Astrocyte of the hippocampus (primary cell): Measurements from ENCODE around the gene KLHL35.

Source experiments
- DNase-seq: peaks from one replicate; pipeline ENCODE4 v3.0.0; 2011; ENCODE audit warnings: low read depth, low spot score

The KLHL35 gene

GRCh38 chr11:75468534-75469340, 35.7 kb upstream of the KLHL35 start:
- peak; percentile 51 for DNase-seq

GRCh38 chr11:75467881-75468280, 34.9 kb upstream of the KLHL35 start:
- DNase-seq, result no peak

DNA sequence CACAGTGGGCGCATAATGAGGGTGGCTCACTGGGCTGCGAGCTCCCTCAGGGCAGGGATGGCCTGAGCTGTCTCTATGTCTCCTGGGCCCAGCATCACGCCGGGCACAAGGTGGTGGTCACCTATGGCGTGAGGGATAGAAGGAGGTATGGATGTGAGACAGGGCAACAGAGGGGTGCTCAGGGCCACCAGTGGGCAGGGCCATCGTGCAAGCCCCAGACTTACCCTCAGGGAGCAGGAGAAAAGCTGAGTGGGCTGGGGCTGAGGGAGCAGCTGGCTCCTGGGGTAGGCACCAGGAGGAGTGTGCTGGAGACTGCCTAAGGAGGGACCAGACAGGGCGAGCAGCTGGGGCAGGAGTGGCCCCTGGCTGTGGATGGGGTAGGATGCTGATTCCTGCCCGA, 34.3 kb upstream of the KLHL35 start:
- DNase-seq, result no peak

- peak; percentile 90 for DNase-seq
Measured at GRCh38 chr11:75465701-75466531, 32.9 kb upstream of the KLHL35 start.

DNA sequence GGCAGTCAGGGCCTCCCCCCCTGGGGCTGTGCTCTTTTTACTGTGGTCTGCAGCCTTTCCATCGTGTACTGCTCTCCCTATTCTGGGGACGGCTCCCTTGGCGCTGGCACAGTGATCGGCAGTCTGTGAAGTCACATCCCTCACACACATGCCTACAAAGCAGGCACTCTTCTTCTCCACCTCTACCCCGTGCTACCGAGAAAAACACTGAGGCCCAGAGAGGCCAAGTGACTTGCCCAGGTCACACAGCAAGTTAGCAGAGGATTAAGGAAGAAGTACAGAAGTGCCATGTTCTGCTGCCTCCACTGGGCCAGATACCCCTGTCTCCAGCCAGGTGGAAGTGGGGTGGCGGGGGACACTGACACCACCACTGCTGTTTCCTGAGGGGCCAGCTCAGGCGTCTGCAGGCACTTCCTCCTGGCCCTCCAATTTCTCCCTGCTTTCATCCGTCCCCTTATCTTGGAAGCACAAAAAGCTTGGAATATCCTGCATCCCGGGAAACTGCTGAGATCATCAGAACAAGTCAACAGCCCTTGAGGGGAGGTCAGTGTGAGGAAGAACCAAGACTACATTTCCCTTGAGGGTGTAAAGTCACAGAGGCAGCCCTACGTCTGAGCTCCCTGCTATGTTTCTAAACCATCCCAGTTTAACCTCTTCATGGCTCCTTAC, 30.2 kb upstream of the KLHL35 start:
- no peak for DNase-seq

- DNase-seq, result peak; percentile 71
Measured at GRCh38 chr11:75462117-75462653, 29.2 kb upstream of the KLHL35 start.

- no peak for DNase-seq
Measured at GRCh38 chr11:75461151-75461550, 28.1 kb upstream of the KLHL35 start.

DNA sequence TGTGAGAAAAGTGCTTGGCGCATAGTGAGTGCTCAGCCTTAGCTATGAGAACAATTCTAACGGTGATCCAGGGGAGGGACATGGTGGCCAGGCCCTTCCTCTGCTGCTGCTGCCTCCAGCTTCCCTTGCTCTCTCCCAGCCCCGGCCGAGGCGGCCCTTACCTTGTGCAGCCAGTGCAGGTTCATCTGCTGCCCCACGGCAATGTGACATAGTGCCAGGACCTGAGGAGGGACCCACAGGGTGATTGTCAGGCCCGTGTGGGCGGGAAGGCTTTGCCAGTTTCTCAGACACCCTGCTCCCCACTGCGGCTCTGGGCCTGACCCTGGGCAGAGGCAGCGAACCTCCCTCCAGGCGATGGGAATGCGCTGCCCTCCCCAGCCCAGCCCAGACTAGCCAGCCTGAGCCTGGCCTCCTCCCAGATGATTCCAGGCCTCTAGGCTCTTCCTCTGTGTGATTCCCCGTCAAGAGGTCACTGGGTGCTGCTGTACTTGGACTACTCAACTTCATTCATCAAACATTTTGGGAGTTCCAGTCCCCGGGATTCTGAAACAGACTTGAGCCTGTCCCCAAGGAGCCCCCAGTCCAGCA, 23.7 kb upstream of the KLHL35 start:
- no peak for DNase-seq

GRCh38 chr11:75454987-75455386, 22.0 kb upstream of the KLHL35 start:
- DNase-seq, result no peak

- peak; percentile 86 for DNase-seq
Measured at GRCh38 chr11:75453916-75454655, 21.1 kb upstream of the KLHL35 start.

DNA sequence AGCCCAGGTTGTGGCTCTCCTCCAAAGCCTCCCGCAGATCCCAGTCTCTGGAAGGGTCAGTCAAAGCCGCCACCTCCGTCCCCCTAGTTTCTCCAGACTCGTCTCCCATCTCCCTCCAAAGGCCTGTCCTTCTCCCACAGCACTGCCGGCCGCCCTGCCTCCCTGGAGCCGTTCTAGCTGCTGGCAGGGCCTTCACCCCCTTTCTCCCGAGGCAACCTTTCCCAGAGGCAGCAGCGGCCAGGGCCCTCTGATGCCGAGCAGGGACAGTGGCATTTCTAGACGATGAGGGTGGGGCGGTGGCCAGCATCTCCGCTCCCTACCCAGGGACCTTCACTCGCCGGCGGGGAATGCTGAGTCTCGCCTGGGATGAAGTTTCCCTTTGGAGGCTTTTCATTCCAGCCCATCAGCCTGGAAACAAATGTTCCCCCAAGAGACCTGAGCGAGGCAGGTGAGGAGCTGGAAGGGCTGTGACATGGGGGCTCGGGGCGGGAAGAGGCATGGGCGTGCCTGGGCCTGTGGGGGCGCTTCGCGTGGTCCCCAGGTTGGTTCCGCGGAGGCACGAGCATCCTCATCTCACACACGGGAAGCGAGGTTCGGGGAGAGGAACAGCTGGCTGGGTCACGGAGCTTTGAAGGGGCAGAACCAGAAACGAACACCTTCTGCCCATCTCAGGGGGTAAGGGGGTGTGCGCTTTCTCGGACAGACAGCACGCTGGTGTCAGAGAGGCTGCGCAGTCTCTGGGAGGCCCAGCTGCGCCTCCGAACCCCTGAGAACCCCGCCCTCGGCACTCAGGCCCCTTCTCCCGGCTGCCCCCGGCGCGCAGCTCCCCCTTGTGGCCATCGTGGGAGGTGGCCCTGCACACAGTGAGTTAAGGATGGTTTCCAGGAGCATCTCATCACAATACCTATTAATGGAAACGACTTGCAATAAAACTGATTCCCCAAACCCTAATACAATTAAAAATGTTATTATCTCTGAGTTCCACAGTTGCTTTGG, 18.1 kb upstream of the KLHL35 start:
- no peak for DNase-seq

DNA sequence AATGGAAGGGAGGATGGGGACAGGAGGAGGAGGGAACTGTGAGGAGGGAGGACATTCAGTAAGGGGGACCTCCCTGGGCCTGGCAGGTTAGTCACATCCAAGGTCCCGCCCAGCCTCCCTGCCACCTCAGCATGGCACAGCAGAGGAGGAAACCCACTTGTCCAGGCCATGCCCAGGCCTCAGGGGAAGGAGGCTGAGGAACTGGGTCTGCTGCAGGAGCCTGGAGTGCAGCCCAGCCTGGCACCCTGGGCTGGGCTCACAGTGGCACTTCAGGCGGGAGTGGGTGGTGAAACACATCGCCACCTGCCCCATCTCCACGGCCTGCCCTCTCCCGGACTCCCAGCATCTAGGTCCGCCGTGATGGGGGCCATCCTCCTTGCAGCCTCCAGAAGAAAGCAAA, 17.2 kb upstream of the KLHL35 start:
- no peak for DNase-seq

- DNase-seq, result no peak
Measured at GRCh38 chr11:75449776-75450175, 16.8 kb upstream of the KLHL35 start.

GRCh38 chr11:75449271-75449670, 16.3 kb upstream of the KLHL35 start:
- DNase-seq, result no peak

- no peak for DNase-seq
Measured at GRCh38 chr11:75447415-75447814, 14.4 kb upstream of the KLHL35 start.

GRCh38 chr11:75445315-75445953, 12.4 kb upstream of the KLHL35 start:
- peak; percentile 81 for DNase-seq

DNA sequence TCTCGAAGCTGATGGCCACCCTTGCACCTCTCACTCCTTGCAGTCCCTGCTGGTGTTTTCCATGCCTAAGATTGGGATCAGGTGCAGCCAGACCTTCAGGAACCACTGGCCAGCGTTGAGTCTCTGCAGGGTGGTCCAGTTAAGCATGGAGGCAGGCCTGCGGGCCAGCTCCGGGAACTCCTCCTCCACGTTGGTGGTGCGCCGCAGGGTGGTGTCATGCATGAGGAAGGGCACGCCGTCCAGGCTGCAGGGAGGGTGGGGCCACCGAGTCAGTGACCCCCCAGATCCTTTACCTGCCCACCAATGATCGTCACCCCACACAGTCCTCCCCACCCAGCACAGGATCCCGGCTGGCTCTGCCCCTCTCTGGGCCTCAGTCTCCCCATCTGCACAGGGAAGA, 10.0 kb upstream of the KLHL35 start:
- DNase-seq, result no peak

GRCh38 chr11:75442161-75442885, 9.3 kb upstream of the KLHL35 start:
- DNase-seq, result no peak

DNA sequence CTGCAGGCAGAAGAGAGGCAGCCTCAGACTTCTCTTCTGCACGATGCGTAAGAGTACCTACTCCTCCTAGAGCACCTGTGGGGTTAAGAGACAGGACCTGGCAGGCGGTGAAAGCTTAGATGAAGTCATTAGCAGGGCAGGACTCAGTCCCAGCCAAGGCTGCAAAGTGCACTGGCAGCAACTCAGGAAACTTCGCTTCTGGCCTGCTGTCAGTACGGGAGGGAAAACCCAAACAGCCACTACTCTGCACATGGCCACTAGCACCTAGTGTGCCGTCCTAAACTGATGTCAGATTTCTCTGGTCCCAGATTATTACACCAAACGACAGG, 8.8 kb upstream of the KLHL35 start:
- no peak for DNase-seq
